NCI-H2029 treated with DMSO at 0.1 percent for 48 hours (cell line): ENCODE results near the gene NFKBIE.
"Not testable (repeated sequence)": the region's sequence is repeated elsewhere in the genome, so short reads cannot be mapped to it uniquely, and the experiment has no call there.

Experiments used
- DNase-seq: peaks from one replicate; lab custom pipeline; 2025; lab: John Stamatoyannopoulos, UW

The NFKBIE gene, protein sequence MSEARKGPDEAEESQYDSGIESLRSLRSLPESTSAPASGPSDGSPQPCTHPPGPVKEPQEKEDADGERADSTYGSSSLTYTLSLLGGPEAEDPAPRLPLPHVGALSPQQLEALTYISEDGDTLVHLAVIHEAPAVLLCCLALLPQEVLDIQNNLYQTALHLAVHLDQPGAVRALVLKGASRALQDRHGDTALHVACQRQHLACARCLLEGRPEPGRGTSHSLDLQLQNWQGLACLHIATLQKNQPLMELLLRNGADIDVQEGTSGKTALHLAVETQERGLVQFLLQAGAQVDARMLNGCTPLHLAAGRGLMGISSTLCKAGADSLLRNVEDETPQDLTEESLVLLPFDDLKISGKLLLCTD

DNA sequence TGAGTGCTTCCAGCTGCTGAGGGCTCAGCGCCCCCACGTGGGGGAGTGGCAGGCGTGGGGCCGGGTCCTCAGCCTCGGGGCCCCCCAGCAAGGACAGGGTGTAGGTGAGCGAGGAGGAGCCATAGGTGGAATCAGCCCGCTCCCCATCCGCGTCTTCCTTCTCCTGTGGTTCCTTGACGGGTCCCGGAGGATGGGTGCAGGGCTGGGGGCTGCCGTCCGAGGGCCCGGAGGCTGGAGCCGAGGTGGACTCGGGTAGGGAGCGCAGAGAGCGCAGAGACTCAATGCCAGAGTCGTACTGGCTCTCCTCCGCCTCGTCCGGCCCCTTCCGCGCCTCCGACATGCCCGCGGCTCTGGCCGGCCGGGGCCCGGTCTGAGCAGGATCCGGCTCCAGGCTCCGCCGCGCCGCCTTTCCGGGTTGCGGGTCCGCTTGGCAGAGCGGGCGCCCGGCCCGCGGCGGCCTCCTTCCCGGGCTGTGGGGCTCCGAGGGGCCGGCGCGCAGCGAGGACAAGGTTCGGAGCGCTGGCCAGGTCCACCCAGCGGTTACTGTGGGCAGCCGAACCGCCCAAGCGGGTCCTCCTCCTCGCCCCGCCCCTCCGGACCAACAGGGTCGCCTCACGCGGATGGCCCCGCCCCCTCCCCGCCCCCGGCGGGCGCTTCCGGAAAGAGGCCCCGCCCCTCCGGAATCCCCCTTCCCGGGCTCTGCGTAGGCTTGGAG is at the start of gene NFKBIE:
TSS of gene NFKBIE (minus strand) at position 545 of the 715 bp plus-strand sequence. CDS start at position 340, 205 bp downstream.
- peak; percentile 29 for DNase-seq

DNA sequence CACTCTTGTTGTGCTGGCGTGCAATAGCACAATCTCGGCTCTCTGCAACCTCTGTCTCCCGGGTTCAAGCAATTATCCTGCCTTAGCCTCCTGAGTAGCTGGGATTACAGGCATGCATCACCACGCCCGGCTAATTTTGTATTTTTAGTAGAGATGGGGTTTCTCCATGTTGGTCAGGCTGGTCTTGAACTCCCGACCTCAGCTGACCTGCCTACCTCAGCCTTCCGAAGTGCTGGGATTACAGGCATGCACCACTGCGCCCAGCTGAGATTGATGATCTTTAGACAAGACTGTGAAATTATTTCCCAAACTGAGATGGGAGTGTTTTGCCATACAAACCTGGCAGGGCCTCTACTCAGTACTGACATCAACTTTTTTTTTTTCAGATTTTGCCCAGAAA is 49.3 kb upstream of the NFKBIE start:
- not testable (repeated sequence) for DNase-seq

- DNase-seq: peak; percentile 41
Measured at GRCh38 chr6:44312901-44313788, 47.8 kb upstream of the NFKBIE start, which contains the start of gene AARS2. TSS of gene AARS2 (minus strand) at chr6:44313347. CDS start at chr6:44313323, 24 bp downstream.

DNA sequence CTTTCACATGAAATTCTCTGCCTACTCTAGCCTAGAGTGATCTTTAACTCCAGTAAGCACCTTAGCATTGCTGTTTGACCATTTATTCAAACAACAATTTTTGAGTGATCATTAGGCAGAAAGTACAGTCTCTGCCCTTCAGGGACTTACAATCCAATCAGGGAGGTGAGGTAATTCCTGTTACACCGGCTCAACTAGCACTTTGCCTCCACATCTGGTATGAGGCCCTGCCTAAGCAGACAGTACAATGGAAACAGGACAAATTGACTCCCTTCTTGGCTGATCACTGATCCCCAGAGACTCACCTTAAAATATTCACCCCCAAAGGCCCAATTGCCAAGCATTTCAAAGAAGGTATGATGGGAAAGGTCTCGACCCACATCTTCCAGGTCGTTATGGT is 46.4 kb upstream of the NFKBIE start:
- no peak for DNase-seq

GRCh38 chr6:44311304-44311703 is 46.0 kb upstream of the NFKBIE start:
- DNase-seq: no peak

DNA sequence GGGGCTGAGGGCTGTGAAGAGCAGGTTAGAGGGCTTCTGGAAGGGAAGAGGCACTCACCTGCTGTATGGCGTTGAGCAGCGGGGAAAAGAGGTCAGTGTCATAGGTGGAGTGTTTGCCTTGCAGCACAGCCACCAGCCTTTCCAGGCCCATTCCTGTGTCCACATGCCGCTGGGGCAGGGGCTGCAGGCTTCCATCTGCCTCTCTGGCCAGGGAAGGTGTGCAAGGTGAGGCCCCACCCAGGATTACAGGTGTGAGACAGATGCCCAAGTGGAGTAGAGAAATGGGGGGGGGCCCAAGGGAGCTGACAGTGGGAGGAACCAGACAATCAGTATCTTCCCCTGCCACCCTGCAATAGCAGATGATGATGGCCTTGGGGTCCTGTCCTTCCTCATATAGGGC is 44.9 kb upstream of the NFKBIE start:
- DNase-seq: no peak

GRCh38 chr6:44309631-44310030 is 44.3 kb upstream of the NFKBIE start:
- DNase-seq: no peak

DNA sequence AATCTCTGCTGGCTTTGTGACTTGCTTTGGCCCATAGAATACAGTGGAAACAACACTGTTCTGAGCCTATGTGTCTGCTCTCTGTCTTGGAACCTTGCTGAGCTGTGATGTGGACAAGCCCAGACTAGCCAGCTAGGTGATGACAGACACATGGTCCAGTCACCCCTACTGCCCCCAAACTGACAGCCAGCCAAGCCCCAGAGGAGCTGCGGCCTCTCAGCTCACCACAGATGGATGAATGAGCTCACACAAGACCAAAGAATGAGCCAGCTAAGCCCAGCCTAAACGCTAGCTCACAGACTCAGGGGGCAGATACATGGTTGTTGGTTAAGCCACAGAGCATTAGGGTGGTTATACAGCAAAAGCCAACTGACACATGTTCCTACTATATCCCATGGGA is 43.7 kb upstream of the NFKBIE start:
- DNase-seq: no peak

DNA sequence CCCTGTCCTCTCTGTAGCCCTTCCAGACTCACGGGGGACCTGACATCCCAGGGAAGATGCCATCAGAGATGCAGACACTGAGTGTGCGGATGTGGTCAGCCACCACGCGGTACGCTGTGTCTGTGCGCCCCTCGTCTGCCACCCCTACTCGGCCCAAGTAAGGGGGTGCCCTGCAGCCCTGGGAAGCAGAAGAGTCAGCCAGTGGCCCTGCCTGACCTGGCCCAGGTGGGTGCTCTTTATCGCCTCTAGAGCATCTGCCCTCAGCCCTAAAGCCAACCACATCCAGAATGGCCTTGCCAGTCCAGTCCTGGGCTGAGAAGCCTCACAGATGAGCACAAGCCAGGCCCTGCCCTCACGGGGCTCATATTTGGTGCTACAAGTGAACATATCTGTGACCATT is 41.9 kb upstream of the NFKBIE start:
- DNase-seq: no peak

DNA sequence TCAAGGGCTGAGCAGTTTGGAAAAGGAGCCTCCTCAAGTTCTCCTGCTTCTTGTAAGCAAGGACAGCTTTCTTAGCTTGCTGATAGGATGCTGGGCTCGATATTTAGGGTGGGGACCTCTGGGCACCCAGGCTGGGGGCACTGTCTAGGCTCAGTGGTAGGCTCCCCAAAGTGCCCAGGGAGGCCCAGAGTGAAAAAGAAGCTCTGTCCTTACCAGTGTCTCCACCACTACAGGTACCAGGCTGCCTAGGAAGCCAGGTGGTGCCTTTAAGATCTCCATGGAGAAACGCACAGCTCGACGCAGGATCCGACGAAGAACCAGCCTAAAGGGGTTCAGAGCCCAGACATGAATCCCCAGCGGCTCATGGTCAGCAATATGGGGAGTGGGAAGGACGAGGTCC is 41.4 kb upstream of the NFKBIE start:
- DNase-seq: no peak

DNA sequence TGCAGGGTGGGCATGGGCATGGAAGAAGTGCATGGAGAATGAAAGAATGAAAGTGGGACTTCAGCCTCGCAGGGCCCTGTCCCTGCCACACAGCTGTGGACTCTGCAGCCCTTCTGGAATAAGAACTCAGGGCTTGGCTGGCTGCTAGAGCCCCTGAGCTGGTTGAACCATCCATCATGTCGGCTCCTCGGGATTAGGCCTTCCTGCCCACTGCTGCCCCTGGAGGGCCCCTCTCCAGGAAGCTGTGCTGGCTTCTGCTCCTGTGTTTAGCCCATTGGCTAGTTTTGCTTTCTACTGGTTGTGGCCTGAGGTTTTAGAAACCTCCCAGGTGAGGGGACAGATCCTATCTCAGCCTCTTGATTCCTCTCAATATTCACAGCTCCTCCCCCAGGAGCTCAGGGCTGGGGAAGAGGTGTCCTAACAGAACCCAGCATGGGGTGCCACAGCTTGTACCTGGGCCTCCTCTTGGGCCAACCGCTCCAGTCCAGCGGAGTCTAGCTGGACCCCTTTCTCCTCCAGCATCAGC is 39.9 kb upstream of the NFKBIE start:
- DNase-seq: no peak

DNA sequence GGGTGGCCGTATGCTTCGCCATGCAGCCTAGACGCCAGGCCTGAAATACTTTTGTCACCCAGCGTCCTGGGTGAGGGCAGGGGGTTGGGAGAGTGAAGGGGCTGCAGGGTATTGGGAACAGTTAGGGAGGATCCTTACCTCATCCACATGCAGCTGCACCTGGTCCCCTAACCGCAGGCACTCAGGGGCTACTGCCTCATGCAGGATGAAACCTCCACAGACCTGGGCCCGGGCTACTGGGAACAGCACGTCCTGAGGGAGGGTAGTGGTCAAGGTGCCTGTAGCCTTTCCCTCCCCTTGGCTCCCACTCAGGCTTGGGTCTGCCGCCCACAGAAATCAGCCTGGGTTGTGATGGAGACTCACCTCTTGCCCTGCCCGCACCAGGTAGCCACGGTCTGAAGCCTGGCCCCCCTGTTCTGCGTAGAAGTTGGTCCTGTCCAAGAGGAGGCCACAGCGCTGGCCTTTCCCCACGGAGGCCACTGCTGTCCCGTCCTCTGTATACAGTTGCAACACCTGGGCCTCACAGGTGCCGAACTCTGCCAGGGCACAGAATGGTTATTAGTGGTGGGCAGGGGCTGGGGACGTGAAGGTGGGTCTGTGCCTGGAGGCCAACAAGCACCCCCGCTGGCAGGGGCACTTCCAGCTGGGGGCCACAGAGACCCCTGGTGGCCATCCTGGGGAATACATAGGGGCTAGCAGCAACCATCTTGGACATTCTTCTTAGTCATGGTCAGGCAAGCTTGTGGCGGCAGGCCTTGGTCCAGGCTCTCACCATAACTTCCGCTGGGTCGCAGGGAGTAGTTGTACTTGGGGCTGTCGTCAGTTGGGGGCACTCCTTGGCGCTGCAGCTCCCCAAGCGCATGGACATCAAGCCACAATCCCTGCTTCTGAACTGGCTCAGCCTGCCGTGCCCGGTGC is 39.2 kb upstream of the NFKBIE start:
- DNase-seq: no peak

GRCh38 chr6:44303842-44304241 is 38.5 kb upstream of the NFKBIE start:
- no peak for DNase-seq

DNA sequence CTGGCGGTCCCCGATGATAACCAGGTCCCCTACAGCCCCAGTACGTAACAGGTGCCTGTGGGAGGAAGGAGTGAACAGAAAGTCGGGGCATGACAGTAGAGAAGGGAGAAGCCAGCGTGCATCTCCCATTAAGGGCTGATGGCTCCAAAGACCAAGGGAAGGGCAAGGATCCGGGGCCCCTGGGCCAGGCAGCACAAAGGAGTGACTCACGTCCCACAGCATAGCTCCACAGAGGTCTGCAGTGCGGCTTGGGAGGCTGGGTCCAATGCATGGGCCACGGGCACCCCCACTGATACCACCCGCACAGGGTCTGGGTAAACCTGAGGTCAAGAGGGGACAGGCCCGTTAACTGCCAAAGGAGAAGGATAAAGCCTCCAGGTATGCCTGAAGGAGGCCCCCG is 37.5 kb upstream of the NFKBIE start:
- DNase-seq: no peak

- DNase-seq: no peak
Measured at GRCh38 chr6:44301782-44302564, 36.6 kb upstream of the NFKBIE start.

- no peak for DNase-seq
Measured at GRCh38 chr6:44301106-44301505, 35.8 kb upstream of the NFKBIE start.

GRCh38 chr6:44300292-44300823 is 35.0 kb upstream of the NFKBIE start:
- DNase-seq: no peak

DNA sequence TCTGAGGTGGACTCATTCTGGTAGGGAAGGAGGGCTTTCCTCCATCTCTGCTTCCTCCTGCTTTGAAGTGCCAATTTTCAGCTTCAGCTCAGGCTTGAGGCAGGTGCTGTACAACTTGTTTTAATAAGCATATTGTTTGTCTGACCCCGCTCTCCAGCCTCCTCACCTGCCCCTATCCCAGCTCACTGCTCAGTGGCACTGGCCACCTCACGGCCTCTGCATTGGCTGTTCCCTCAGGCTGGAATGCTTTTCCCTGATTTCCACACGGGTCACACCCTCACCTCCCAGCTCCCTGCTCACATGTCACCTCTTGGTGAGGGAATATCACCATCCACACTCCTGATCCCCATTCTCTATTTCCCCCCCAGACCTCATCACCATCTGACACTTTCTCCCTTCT is 33.5 kb upstream of the NFKBIE start:
- DNase-seq: no peak

DNA sequence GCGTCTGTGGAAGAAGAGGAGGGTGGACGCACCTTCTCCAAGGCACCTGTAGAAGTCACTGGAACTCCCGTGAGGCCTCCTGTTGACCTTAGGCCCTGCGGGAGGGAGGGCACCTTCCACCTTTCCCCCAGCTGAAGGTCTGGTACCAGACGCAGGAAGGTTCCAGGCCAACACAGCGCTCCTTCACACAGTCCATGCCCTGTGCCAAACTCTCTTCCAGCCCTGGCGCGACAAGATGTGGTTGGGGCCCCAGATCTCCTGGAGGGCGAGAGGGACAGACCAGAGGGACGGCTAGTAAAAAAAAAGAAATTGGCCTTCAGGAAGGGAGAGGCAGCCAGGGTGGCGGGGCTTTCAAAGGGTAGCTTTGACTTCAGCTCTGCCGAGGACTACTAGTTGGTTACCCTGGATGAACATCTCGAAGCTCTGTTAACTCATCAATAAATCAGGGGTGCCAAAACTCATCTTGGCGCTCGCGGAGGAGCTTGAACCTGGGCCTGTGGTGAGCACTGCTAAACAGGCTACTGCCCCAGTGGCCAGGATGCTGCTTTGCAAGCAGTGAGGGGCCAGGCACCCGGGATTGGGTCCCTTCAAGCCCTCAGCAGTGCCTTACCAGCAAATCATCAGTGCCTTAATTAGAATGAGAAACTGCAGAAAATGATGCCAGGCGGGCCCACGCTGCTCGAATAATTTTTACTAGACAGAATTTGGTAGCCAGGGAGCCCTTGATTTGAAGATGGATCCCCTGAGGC is 32.9 kb upstream of the NFKBIE start:
- DNase-seq: no peak
